OCI-LY7 (cell line): ENCODE results near the gene PRDM12. TPM values are rescaled to one million over a fixed set of nuclear protein-coding genes. Genes with fewer than 3 reads are reported as not detected.

ENCODE experiments used
- BruUV-seq: library from RNA; stranded (reverse); fragments of 400-500 nt; replicated peaks from 2 replicates; lab custom pipeline; 2021; lab: Mats Ljungman, UMichigan
- CTCF ChIA-PET: fragments of 300-600 bp; sonication (Branson Sonifier 250); formaldehyde crosslinking; loops from one replicate; lab custom pipeline; 2022; ENCODE audit warnings: antibody characterized with exemption; ENCODE audit not compliant: unreplicated experiment; lab: Charles Lee
- POLR2A ChIA-PET: fragments of 300-600 bp; sonication (Branson Sonifier 250); formaldehyde crosslinking; loops from one replicate; lab custom pipeline; 2022; ENCODE audit warnings: antibody characterized with exemption; lab: Charles Lee
- DNase-seq: peaks from one replicate; pipeline ENCODE4 v3.0.0-alpha.2; 2015; ENCODE audit warnings: low spot score
- H2AFZ ChIP-seq: fragments of 200-600 bp; sonication (generic), shearing (Covaris generic); 2 replicates; pipeline ENCODE4 v1.6.1; 2014; ENCODE audit warnings: mild to moderate bottlenecking, antibody characterized with exemption, low read length, moderate library complexity
- H3K27ac ChIP-seq: fragments of 200-600 bp; sonication (generic); 2 replicates; pipeline ENCODE4 v1.5.1; 2014; ENCODE audit warnings: mixed run types, low read depth, mild to moderate bottlenecking, moderate library complexity, low read length, inconsistent platforms; ENCODE audit not compliant: poor library complexity, severe bottlenecking
- H3K36me3 ChIP-seq: fragments of 200-600 bp; sonication (generic); 2 replicates; pipeline ENCODE4 v1.6.1; 2014; ENCODE audit warnings: mild to moderate bottlenecking, antibody characterized with exemption, low read length, moderate library complexity, mixed read lengths; ENCODE audit not compliant: insufficient read depth
- H3K4me1 ChIP-seq: fragments of 200-600 bp; sonication (generic); 2 replicates; pipeline ENCODE4 v1.5.1; 2014; ENCODE audit warnings: mild to moderate bottlenecking, low read length; ENCODE audit not compliant: insufficient read depth, poor library complexity, severe bottlenecking
- H3K4me2 ChIP-seq: fragments of 200-600 bp; sonication (generic); 2 replicates; pipeline ENCODE4 v1.6.1; 2014; ENCODE audit warnings: mild to moderate bottlenecking, low read length
- H3K4me3 ChIP-seq: fragments of 200-600 bp; sonication (generic); 2 replicates; pipeline ENCODE4 v1.5.1; 2014; ENCODE audit warnings: mild to moderate bottlenecking, low read depth, low read length; ENCODE audit not compliant: poor library complexity, severe bottlenecking
- H3K79me2 ChIP-seq: fragments of 200-600 bp; sonication (generic); 2 replicates; pipeline ENCODE4 v1.6.1; 2016; ENCODE audit warnings: low read depth, mild to moderate bottlenecking, low read length, moderate library complexity, mixed read lengths; ENCODE audit not compliant: insufficient read depth
- H3K9me2 ChIP-seq: fragments of 200-600 bp; sonication (generic); 2 replicates; pipeline ENCODE4 v1.6.1; 2016; ENCODE audit warnings: mild to moderate bottlenecking, low read length, mixed read lengths; ENCODE audit not compliant: insufficient read depth
- H3K9me3 ChIP-seq: fragments of 200-600 bp; sonication (generic); 2 replicates; pipeline ENCODE4 v1.6.1; 2014; ENCODE audit warnings: mild to moderate bottlenecking, mixed run types, low read length, mixed read lengths
- H4K20me1 ChIP-seq: fragments of 200-600 bp; sonication (generic); 2 replicates; pipeline ENCODE4 v1.6.1; 2014; ENCODE audit warnings: mild to moderate bottlenecking, antibody characterized with exemption, low read length, moderate library complexity, mixed read lengths; ENCODE audit not compliant: insufficient read depth
- CTCF ChIP-seq: fragments of 200-600 bp; sonication (generic); conservative IDR thresholded peaks from 2 replicates; pipeline ENCODE4 v1.5.1; 2014; ENCODE audit warnings: mild to moderate bottlenecking, antibody characterized with exemption, low read length, moderate library complexity, mixed read lengths
- EZH2phosphoT487 ChIP-seq: fragments of 200-600 bp; sonication (generic); IDR thresholded peaks from 2 replicates; pipeline ENCODE4 v1.6.1; 2018; ENCODE audit warnings: low read depth, borderline replicate concordance, mild to moderate bottlenecking, mixed run types, antibody characterized with exemption, low read length, moderate library complexity, mixed read lengths
- intact Hi-C: fragments of 100-400 bp; cut with micrococcal nuclease; formaldehyde crosslinking; loops from one replicate; pipeline ENCODE4 v1.10.0; 2022; ENCODE audit not compliant: unreplicated experiment
- total RNA-seq, 2 experiments: library from RNA; depleted of rRNA in 1 of 2; stranded (reverse); fragments of >200 nt in 1 of 2; shearing (Covaris generic) in 1 of 2; gene quantifications; 2 replicates each; pipeline ENCODE4 v1.2.3, GENCODE V29; 2014 to 2022

Gene PRDM12
- total RNA-seq, 2 experiments from 2014 or later = 0.06 TPM; not detected in 1

DNA sequence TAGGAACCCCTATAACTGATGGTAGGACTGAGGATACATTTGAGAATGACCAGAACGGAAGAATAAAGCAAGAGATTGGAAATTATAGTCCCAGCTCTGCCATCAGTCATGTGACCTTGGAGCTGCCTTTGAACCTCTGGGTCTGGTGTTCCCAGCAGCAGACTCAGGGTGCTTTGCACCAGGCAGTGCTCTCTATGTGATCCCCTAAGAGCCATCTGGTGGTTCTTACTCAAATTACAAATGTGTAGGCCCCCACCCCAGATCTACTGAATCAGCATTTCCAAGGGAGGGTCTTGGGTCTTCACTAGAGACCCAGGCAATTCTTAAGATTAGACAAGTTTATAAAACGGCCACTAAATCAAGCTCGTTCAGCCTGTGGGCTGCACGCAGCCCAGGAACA is 40.2 kb upstream of the PRDM12 start:
- no peak overlapping the region for H2AFZ ChIP-seq
- no peak overlapping the region for H3K27ac ChIP-seq
- intact Hi-C loops = no loop called here
- H4K20me1 ChIP-seq = no peaks in the 10 kb centered on the region
- peaks cover 82% of the 10 kb centered on the region for H3K36me3 ChIP-seq
- no peaks in the 10 kb centered on the region for H3K4me1 ChIP-seq
- ChIA-PET POLR2A (no interaction called here), CTCF (no interaction called here)
- H3K4me3 ChIP-seq = no peak overlapping the region
- H3K9me2 ChIP-seq = no peaks in the 10 kb centered on the region
- no peak overlapping the region for H3K4me2 ChIP-seq
- BruUV-seq = no TSS peak
- no peak for DNase-seq
- no peaks in the 10 kb centered on the region for H3K79me2 ChIP-seq
- TF ChIP-seq CTCF (0 out of 2 replicates have a peak, but pooled peaks have one; percentile 27), EZH2phosphoT487 (no peak)
- H3K9me3 ChIP-seq = no peaks in the 10 kb centered on the region

- H3K36me3 ChIP-seq = peaks cover 80% of the 10 kb centered on the region
These were observed 38.0 kb upstream of the PRDM12 start for GRCh38 chr9:130626249-130626996.

More at GRCh38 chr9:130626249-130626996, 38.0 kb upstream of the PRDM12 start:
- H3K9me2 ChIP-seq = no peaks in the 10 kb centered on the region
- no peaks in the 10 kb centered on the region for H3K4me1 ChIP-seq
- H4K20me1 ChIP-seq = no peaks in the 10 kb centered on the region
- no peak overlapping the region for H3K4me3 ChIP-seq
- no peaks in the 10 kb centered on the region for H3K9me3 ChIP-seq
- peak; percentile 4 for DNase-seq
- ChIA-PET POLR2A (no interaction called here), CTCF (no interaction called here)
- no TSS peak for BruUV-seq
- intact Hi-C loops = no loop called here
- H2AFZ ChIP-seq = no peak overlapping the region
- TF ChIP-seq CTCF (no peak), EZH2phosphoT487 (no peak)
- H3K27ac ChIP-seq = no peak overlapping the region
- H3K4me2 ChIP-seq = no peak overlapping the region
- H3K79me2 ChIP-seq = no peaks in the 10 kb centered on the region
